HG03060 (cell line): ENCODE results near the gene SLC1A1.
A peak's percentile ranks its signal among the peaks of the same experiment; 100 is the strongest.
"Not testable (repeated sequence)": the region's sequence is repeated elsewhere in the genome, so short reads cannot be mapped to it uniquely, and the experiment has no call there.

Experiments used
- ATAC-seq: cut with Tn5 transposase; IDR thresholded peaks from one replicate; pipeline ENCODE4 v1.9.1; 2021; ENCODE audit warnings: low read depth, moderate number of reproducible peaks; ENCODE audit not compliant: unreplicated experiment

SLC1A1 gene

GRCh38 chr9:4604678-4605095 lies 114.4 kb downstream of the SLC1A1 start:
- peak; percentile 46 for ATAC-seq

GRCh38 chr9:4606033-4606432 lies 115.8 kb downstream of the SLC1A1 start:
- not testable (repeated sequence) for ATAC-seq

GRCh38 chr9:4614627-4615026 lies 124.4 kb downstream of the SLC1A1 start:
- no peak for ATAC-seq

- ATAC-seq: no peak
Observed at GRCh38 chr9:4615251-4615650, 125.0 kb downstream of the SLC1A1 start.

- no peak for ATAC-seq
Observed at GRCh38 chr9:4615778-4616177, 125.5 kb downstream of the SLC1A1 start.

- ATAC-seq: no peak
Observed at GRCh38 chr9:4617752-4618151, 127.5 kb downstream of the SLC1A1 start.

GRCh38 chr9:4618700-4619099 lies 128.4 kb downstream of the SLC1A1 start:
- no peak for ATAC-seq

- no peak for ATAC-seq
Observed at GRCh38 chr9:4620057-4620765, 129.9 kb downstream of the SLC1A1 start.

GRCh38 chr9:4620881-4621555 lies 130.8 kb downstream of the SLC1A1 start:
- no peak for ATAC-seq

GRCh38 chr9:4622016-4622415 lies 131.7 kb downstream of the SLC1A1 start:
- no peak for ATAC-seq

GRCh38 chr9:4630836-4631235 lies 140.6 kb downstream of the SLC1A1 start:
- no peak for ATAC-seq
